Fibroblast of skin of right biceps (primary cell): ENCODE data around the gene IL34.
A peak's percentile ranks its signal among the peaks of the same experiment; 100 is the strongest.

ENCODE experiments used
- DNase-seq: peaks from one replicate; pipeline ENCODE4 v3.0.0-alpha.2; 2013

Gene IL34

DNA sequence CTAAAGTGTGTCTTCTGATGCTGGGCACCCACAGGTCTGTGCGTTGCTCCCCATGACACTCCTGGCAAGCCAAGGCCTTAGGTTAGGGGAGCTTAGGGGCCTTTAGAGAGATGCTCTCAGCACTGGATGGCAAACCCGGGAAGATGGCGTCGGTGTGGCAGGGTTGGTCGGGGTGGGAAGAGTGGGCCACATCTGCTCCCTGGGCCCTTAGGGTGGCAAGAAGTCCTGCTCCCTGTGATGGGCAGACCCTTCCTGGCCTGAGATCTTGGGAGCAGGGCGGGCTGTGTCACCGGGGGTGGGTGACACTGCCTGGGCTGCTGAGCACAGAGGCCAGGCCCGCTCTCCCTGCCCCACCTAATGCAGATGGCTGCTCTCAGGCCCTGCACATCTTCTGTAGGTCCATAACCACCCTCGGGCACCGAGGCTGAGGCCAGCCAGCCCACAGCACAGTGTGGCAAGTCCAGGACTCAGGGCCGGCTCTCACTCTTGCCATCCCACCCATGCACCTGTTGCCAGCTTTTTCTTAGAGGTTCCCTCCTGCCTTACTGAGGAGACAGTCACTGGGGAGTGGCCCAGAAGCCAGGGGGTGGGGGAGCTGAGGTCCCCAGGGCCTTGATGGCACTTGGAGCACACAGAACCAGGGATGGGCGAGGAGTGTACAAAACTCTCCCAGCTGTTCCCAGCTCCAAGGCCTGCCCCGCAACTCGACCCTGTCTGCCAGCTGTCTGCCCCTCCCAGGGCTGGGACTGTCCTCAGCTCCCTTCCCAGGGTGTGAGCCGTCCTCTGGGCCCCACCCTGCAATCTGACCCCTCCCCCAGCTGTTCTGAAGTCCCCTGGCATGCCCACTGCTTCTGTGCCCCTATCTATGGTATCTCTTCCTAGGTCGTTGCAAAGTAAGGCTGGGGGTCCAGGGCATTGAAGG lies 43.9 kb downstream of the IL34 start:
- no peak for DNase-seq

DNA sequence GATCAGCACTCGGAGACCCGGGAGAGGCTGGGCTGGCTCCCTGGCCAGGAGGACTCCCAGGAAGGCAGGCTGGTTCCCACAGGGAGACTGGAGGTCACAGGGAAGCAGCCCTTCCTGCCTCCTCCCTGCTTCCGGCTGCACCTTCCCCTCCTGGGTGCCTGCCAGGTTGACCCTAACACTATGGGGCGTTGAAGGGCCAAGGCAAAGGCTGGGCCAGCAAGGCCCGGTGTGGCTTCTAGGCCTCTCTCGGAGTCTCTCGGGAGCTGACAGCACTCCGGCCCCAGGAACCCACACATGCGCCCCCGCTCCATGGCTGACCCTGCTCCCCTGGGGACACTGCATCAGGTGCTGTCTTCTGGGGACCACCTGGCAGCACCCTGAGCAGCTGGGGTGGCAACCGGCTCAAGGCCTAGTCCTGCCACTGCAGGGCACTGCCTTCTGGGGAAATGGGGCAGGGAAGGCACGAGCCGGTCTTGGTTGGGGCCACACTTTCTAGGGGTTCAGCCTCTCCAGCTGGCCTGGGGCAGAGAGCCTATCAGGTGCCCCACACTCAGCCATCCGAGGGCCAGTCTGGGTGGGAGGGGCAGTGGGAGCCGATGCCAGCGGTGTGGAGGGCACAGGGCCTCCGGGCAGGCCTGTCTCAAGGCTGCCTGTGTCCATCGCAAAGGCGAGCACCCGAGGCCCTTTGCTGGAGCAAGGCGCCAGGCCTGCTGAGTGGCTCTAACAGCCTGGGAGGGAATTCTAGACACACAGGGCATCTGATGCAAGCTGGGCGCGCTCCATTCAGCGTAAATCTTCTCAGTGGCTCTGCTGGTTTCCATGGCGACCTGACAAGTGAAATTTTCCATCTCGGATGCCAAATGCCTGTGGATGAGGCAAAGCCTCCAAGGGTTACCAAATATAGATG lies 45.1 kb downstream of the IL34 start:
- DNase-seq = peak; percentile 98

DNA sequence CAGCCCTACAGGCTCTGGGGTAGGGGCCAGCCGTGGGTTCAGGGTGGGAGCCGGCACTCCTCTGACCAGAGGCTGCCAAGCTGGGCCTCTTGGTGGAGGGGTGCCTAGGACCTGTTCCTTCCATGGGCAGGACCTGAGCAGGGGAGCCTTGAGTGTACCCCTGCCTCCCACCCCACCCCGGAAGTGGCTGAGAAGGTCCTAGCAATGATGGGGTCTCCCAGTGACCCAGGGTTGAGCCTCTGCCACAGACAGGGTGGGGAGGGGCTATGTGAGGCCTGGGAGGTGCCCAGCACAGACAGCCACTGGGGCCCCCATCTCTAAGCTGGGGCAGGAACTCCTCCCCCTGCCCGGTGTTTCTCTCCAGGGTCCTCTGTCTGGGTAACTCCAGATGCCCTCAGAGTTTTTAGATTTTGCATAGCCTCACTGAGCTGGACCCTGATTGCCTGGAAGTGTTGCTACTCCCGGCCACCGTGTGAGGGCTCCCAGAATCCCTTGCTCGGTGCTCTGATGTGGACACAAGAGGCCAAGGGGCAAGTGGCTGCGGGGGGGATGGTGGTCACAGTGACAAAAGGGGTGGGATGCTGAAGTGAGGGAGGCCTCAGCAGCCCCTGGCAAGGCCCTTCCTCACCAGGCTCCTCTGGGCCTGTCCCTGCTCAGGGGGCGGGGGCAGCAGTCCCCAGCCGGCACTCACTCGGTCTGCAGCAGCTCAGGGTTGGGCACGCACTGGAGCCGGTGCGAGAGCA lies 45.9 kb downstream of the IL34 start:
- no peak for DNase-seq

DNA sequence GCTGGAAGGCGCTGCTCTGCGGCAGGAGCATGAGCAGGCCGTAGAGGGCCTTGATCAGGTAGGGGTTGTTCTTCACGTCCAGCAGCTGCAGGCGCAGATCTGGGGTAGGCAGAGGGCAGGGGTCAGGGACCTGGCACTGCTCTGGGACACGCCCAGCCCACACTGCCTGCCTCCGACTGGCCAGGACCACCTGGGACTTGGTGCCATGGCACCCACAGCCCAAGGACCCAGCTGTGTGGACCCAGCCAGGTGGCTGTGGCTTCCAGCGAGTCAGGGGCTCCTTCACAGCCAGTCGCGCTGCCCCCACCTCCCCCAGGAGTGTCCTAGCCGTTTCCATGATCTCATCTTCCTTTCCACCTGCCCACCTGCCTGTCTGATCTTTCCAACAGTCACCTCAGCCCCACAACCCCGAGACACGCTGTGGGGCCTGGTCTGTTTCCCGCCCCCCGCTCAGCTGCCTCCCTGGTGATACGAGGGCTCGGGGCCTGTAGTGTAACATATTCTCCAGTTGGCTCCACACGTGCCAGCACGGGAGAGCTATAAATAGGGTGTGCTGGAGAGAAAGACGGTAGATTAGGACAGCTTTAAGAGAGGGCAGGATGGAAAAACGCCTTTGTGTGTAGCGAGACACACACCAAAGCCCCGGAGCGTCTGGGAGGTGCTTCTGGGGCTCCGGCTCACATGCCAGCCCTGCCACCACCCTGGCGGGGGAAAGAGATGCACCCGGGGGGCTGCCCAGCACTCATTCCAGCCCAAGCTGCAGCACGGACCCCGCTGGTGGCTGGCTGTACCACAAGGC lies 46.7 kb downstream of the IL34 start:
- DNase-seq = peak; percentile 56

DNA sequence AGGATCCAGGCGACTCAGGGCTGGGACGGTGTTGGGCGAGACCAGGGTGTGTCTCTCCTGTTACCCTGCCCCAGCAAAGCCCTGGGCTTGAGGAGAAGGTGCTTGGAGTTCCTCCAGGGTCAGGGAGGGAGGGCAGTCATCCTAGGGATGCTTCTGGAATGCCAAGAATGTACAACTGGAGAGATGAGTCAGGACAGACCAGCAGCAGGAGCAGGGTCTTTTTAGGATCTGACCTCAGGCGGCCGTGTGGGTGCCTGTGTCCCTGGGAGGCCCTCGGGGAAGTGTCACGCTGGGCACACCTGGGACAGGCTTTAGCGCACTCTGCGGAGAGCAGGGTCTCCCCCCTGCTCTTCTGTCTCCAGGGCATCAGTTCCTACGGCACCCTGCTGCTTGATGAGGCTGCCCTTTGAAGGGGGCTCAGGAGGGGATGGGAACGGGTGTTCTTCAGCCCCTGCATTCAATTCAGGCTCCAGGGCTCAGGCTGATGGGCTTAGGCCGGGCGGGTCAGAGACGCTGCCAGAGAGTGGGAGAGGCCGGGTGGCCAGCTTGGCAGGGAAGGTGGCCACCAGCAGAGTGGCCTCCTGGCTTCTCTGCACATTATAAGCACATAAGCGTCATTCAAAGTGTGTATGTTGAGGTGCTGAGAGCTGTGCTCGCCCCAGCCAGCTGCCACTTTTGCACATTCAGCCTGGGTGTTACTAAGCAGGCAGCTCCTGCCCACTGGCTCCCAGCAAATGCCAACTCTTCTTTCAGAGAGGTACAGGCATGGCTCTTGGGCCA lies 47.9 kb downstream of the IL34 start:
- DNase-seq = peak; percentile 91

DNA sequence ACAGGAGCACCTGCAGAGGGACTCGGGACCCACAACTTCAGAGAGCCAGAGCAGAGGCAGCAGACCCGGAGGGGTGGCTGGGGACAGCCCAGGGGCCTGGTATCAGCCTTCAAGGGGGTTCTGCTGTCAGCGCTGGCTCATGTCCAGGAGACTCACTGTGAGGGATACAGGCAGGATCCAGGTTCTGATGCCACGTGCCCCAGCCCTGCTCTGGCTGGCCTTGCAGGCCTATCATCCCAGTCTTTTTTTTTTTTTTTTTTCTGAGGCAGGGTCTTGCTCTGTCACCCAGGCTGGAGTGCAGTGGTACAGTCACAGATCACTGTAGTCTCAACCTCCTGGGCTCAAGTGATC lies 48.5 kb downstream of the IL34 start:
- no peak for DNase-seq

DNA sequence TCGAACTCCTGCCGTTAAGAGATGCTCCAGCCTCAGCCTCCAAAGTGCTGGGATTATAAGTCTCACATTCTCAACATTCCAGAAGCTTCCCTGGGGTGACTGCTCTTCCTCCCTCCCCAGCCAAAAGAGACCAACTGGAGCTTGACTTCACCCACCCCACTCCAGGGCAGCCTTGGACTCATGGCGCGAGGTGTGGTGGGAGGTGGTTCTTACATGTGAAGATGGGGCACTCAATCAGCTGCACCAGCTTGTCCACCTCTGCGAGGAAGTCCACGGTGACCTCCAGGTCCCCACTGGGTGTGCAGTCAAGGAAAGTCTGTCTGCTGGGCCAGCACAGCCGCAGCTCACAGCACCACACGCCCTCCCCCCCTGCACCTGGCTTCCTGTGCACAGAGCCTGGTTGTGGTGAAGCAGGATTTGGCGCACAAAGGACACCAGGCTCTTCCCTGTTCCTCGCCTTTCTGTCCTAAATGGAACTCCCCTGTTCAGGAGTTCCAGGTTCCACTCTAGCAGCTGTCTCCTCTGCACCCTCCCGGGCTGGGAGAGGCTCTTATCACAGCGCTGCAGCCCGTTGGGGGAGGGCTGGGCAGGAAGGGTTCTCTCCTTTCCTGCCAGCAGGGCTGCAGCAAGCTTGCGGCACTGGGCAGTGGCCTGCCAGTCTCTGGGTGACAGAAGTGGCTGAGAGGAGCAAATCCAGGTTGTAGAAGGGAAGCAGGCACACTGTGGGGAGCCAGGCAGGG lies 49.1 kb downstream of the IL34 start:
- peak; percentile 46 for DNase-seq

DNA sequence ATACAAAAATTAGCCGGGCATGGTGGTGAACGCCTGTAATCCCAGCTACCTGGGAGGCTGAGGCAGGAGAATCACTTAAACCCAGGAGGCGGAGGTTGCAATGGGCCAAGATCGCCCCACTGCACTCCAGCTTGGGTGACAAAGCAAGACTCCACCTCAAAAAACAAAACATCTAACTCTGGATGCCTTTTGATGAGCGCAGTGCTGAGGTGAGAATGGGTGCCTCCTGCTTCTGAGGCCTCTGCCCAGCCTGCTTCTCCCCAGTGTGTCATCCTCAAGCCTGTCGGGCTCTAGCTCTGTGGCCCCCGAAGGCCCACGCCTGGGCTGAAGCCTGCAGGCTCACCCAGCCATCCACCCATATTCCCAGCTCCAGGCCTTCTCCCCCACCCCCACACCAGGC lies 50.0 kb downstream of the IL34 start:
- DNase-seq = no peak

DNA sequence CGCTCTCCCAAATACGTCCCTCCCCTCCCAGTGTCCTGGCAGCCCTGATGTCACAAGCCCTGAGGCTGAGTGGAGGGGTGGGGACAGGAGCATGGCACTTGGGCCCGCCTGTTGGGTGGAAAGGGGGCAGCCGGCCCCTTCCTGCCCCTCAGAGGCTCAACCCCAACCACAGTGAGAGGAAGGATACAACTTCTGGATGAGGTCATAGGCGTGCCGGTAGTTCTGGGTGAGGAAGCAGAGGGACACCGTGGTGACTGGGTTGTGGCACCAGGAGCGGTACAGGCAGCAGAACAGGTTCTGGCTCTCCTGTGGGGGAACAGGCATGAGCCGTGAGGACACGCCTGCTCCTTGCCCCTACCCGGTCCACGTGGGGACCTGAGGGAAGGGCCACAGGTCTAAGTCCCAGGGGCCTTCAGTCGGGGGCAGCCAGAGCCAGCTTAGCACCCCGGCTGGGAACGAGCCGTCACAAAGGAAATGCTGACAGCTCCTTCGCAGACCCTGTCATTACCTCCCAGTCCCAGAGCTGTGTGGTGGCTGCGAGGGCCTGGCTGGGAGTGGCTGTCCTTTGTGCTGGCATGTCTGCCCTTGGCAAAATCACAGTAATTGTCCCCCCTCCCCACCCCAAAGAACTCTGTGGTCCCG lies 50.7 kb downstream of the IL34 start:
- no peak for DNase-seq

DNA sequence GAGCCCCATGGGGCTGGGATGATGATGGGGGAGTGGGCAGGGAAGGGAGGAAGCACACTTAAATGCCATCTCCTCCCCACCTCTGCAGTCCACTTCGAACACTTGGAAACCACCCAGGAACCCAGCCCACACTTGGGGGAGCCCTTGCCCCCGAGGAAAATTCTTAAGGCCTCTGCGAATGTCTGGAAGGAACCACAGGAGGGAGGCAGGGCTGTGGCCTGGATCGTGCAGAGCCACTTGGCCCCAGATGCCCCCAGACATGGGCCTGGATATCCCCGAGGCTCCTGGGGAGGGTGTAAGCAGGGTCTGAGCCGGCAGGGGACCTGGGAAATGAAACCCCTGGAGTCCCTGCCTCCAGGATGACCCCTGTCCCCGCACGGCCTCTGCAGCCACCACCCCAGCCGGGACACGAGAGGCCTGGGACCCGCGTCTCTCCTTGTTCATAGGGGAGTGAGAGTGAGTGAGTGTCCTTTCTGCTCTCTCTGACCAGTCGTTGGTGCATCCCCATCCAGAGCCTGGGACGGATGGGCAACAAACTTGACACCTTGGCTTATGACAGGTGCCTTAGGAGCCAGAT lies 51.3 kb downstream of the IL34 start:
- DNase-seq = no peak

DNA sequence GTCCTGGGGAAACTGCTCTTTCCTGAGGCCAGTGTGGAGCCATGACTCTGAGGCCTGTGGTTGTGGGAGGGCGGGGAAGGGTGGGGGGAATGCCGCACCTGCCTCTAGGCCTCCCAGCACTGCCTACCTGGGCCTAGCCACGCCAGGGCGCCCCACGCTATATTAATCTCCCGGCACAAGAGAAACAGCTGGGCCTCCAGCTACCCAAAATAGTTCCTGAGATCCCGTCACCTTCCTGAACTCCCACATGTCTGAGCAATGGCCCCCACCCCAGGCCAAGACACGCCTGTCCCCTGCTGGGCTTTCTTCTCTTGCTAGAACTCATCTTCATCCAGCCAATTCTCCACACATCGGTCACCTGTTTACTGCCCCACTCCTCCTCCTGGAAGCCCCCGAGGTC lies 52.5 kb downstream of the IL34 start:
- no peak for DNase-seq

DNA sequence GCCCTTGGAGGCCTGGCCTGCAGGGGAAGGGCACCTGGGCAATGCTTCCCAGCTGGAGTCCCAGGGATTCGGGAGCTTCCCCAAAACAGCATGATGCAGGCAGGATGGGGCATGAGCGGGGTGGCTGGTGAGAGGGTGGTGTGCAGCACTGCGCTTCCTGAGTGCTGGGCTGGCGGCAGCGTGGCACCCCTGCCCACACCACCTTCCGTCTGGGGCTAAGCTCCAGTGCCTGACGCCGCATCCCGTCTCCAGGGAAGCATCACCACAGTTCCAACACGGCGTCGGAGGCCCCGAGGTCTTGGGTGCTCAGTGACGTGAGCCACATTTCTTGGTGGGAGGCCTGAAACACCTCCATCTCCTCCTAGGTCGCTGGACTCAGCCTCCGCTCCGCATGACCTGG lies 53.3 kb downstream of the IL34 start:
- DNase-seq = no peak

DNA sequence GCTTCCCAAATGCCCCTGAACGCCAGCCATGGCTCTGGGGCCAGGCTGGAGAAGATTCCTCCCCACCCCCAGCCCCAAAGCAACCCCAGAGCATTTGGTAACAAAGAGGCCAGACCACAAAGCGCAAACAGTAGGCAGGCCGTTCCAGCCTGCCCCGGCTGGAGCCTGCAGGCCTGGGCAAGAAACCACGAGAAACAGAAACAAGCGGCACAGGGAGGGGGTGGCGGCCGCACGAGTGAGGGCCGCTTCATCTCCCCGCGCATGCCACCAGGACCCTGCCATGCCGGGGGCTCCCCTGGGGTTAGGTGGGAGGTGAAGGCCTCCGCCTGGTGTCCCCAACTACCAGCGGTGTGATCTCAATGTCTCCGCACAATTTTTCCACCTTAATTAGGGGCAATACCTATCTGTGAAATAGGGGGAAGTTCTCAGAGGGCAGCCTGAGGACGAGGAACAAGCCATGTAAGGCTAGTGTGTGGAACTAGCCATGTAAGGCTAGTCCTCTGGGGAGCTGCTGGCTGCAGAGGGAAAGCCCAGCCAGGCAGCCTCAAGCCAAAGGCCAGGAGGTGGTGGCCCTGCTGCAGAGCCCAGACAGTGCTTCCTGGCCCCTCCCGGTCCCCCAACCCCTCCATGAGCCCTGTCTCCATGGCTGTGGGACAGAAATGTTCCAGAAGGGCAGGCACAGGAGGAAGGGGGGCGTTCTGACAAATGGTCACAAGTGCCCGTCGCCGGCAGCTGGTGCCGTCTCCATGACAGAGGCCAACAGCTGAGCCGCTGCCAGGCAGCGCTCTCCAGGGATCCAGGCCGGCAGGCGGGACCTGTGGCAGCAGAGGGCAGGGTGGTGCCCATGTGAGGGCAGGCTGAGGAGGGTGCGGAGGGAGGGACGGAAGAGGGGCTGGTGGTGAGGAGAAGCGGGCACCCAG lies 54.0 kb downstream of the IL34 start:
- no peak for DNase-seq

DNA sequence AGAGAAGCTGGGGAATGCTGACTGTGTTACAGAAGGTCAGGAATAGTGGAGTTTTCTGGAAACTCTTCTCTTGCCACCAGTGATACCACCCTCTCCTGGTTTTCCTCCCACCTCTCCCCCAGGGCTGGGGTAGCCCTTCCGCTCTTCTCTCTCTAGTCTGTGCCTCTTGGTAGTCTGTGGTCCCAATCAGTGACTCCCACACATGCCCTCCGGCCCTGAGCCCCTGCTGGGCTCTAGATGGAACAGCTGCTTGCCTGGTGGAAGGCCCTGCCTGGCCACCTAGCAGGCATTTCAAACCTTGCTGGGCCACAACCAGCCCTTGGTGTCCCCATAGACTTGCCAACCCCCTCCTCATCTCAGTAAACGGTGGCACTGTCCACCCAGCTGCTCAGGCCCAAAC lies 54.7 kb downstream of the IL34 start:
- DNase-seq = no peak

DNA sequence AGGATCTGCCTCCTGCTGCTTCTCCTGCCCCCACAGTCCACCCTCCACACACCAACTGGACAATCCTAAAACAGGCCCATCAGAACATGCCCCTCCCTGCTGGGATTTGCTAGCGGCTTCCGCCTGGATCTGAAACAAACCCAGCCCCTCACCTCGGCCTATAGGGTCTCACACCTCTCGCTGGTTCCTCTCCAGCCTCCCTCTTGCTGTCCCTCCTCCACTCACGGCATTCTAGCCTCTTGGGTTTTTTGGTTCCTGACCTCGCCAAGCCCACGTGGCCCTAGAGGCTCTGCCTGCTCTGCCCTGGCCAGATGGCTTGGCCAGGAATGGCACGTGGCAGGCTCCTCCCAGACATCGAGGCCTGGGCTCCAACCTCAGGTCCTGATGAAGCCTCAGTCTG lies 55.2 kb downstream of the IL34 start:
- no peak for DNase-seq

DNA sequence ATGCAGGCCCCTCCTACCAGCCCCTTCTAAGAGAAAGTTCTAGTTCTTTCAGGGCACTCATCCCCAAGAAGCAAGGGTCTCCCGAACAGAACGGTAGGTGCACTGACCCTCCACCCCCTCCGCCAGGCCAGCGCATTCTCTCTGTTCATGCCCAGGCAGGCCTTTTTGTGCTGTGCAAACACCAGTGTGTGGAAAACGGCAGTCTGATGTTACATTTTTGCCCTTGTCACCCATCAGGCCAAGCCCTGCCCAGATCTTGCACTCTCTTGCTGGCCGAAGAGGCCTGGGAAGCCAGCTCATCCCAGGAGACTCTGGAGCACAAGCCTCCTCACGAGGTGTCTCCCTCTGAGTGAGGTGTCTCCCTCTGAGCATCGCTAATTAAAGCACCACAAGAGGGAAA lies 55.6 kb downstream of the IL34 start:
- no peak for DNase-seq

DNA sequence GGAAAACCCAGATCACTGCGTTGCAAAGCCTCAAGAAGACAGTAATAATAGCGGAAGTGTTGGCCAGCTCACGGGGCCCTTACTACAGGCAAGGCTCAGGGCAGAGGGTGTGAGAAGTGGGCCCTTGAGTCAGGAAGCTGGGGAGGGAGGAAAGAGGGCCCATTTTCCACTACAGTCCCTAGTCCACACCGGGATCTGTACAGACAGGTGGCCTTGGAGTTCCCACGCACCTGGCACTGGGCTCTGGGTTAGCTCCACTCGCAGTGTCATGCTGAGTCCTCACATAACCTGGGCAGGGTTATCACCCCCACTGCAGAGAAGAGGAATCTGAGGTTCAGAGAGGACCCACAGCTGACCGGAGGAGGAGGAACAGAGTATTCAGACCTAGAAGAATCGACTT lies 56.3 kb downstream of the IL34 start:
- DNase-seq = no peak

DNA sequence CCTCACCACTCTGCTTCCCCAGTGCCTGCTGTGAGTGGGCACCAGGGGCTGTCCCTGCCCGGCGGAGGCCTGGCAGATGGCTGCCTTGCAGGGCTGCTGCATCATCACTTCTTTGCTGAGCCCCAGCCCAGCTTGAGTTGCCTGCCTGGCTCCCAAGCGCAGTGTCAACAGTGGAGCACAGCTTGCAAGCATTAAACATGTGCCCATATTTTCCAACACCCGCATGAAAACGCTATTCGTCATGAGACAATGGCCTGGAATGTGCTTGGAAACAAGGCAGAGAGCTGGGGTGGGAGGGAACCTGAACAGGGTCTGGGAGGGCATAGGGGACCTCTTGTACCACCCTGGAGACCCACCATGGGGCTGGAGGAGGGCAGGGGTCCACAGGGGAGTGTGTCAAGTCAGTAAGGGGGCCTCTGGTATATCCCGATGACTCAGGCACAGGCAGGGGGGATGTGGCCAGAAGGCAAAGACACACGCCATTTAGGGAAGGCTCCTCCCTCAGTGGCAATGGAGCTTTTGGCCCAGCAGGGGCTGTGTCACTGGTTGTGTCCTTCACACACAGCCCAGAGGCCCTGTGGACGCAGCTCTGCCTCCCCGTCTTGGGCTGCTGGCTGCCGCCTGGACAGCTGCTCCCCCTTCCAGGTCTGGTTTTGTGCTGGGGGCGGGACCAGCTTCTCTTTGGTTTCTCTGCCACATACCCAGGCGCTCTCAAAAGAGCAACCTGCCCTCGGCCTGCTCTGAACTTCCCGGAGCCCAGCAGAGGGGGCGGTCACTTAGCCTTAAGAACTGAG lies 56.9 kb downstream of the IL34 start:
- peak; percentile 92 for DNase-seq
